K562 (cell line): ENCODE results near the gene SMARCA4. TPM values are rescaled to one million over a fixed set of nuclear protein-coding genes. Genes with fewer than 3 reads are reported as not detected.

Experiments used
- CHCHD3 ChIP-seq: fragments of 250-450 bp; sonication (Bioruptor Pico); IDR thresholded peaks from 2 replicates; pipeline ENCODE4 v2.1.2; 2022; ENCODE audit warnings: mild to moderate bottlenecking
- CUX1 ChIP-seq: fragments of 200-800 bp; sonication (Bioruptor generic); IDR thresholded peaks from 2 replicates; pipeline ENCODE4 v1.6.1; 2016; ENCODE audit warnings: missing genetic modification characterization, missing compliant biosample characterization
- DACH1 ChIP-seq: fragments of 450-650 bp; IDR thresholded peaks from 2 replicates; pipeline ENCODE4 v1.6.1; 2018; ENCODE audit not compliant: partially characterized antibody
- GTF2F1 ChIP-seq: IDR thresholded peaks from 2 replicates; pipeline ENCODE4 v1.6.1; 2011; ENCODE audit warnings: low read depth, low read length, improper control_type of control experiment
- HDAC8 ChIP-seq: fragments of 450-650 bp; IDR thresholded peaks from 2 replicates; pipeline ENCODE4 v1.6.1; 2016; ENCODE audit warnings: mild to moderate bottlenecking, missing genetic modification characterization, moderate library complexity, missing compliant biosample characterization
- JUNB ChIP-seq: fragments of 450-650 bp; formaldehyde crosslinking; conservative IDR thresholded peaks from 2 replicates; pipeline ENCODE4 v1.4.0; 2020; ENCODE audit warnings: mild to moderate bottlenecking
- KLF16 ChIP-seq: IDR thresholded peaks from 2 replicates; pipeline ENCODE4 v1.6.1; 2016; ENCODE audit warnings: antibody characterized with exemption
- MAFG ChIP-seq: fragments of 450-650 bp; conservative IDR thresholded peaks from 2 replicates; pipeline ENCODE4 v1.6.1; 2016; ENCODE audit warnings: missing genetic modification characterization, missing compliant biosample characterization
- MCM3 ChIP-seq: fragments of 450-650 bp; IDR thresholded peaks from 2 replicates; pipeline ENCODE4 v1.6.1; 2016
- PHF20 ChIP-seq: fragments of 450-650 bp; IDR thresholded peaks from 2 replicates; pipeline ENCODE4 v1.6.1; 2018; ENCODE audit not compliant: partially characterized antibody
- PRPF4 ChIP-seq: fragments of 200-400 bp; formaldehyde crosslinking; IDR thresholded peaks from one replicate; pipeline ENCODE4 v1.6.1; 2017; ENCODE audit warnings: low read length, low read depth, mild to moderate bottlenecking; ENCODE audit not compliant: insufficient read depth, poor library complexity, severe bottlenecking
- RBM22 ChIP-seq: fragments of 200-400 bp; formaldehyde crosslinking; IDR thresholded peaks from 2 replicates; pipeline ENCODE4 v1.6.1; 2018; ENCODE audit warnings: low read length, low read depth; ENCODE audit not compliant: poor library complexity, severe bottlenecking
- RFX5 ChIP-seq: IDR thresholded peaks from 2 replicates; pipeline ENCODE4 v1.6.1; 2011; ENCODE audit warnings: low read depth, mild to moderate bottlenecking, improper control_type of control experiment, low read length
- ZBTB1 ChIP-seq: sonication (generic); formaldehyde crosslinking; IDR thresholded peaks from 2 replicates; pipeline ENCODE4 v1.8.1; 2023; ENCODE audit warnings: missing genetic modification reagents, low read depth, mild to moderate bottlenecking, borderline replicate concordance
- ZC3H11A ChIP-seq: IDR thresholded peaks from 2 replicates; pipeline ENCODE4 v1.6.1; 2012; ENCODE audit warnings: low read depth, low read length, improper control_type of control experiment
- ZMIZ1 ChIP-seq, 2 experiments: fragments of 150-350 bp in 1 of 2; IDR thresholded peaks; 2 replicates each; pipeline ENCODE4 v1.6.1; 2012 to 2016; ENCODE audit warnings: low read depth in 2 of 2, low read length in 2 of 2, mild to moderate bottlenecking in 1 of 2, moderate library complexity in 1 of 2
- polyA plus RNA-seq, 8 experiments: library from polyadenylated mRNA; depleted of rRNA in 4 of 8; stranded (reverse) in 5 of 8; unstranded in 3 of 8; fragments of >200 nt; fragmentation: Nextera tagmentation in 2 of 8; fragmentation: Illumina TruSeq in 1 of 8; extraction: Ambion mirVana in 2 of 8; extraction: Trizol in 1 of 8; gene quantifications; 2 replicates each; pipeline versions ENCODE4 v1.2.1 to v1.2.3, GENCODE V29; 2011 to 2014; ENCODE audit warnings: inconsistent platforms in 1 of 8, missing spikeins in 1 of 8
- total RNA-seq, 7 experiments: library from RNA; depleted of rRNA in 6 of 7; stranded (reverse); fragments of >200 nt in 6 of 7; fragmentation: Illumina TruSeq in 2 of 7; extraction: Trizol in 2 of 7; gene quantifications; 2 replicates each; pipeline versions ENCODE4 v1.2.1 to v1.2.3, GENCODE V29; 2011 to 2021; ENCODE audit warnings: low replicate concordance in 1 of 7
- TF ChIP-seq, protein P1 (sequence below): sonication (generic); formaldehyde crosslinking; IDR thresholded peaks from 2 replicates; pipeline ENCODE4 v1.8.1; 2023; ENCODE audit warnings: mild to moderate bottlenecking, missing genetic modification reagents

The SMARCA4 gene
- total and polyA plus RNA-seq, 9 of the 15 experiments (the other 6 are each of a cell fraction or from before 2014, with no cell fraction given): 19.3 to 207 (median 52.1) TPM

DNA sequence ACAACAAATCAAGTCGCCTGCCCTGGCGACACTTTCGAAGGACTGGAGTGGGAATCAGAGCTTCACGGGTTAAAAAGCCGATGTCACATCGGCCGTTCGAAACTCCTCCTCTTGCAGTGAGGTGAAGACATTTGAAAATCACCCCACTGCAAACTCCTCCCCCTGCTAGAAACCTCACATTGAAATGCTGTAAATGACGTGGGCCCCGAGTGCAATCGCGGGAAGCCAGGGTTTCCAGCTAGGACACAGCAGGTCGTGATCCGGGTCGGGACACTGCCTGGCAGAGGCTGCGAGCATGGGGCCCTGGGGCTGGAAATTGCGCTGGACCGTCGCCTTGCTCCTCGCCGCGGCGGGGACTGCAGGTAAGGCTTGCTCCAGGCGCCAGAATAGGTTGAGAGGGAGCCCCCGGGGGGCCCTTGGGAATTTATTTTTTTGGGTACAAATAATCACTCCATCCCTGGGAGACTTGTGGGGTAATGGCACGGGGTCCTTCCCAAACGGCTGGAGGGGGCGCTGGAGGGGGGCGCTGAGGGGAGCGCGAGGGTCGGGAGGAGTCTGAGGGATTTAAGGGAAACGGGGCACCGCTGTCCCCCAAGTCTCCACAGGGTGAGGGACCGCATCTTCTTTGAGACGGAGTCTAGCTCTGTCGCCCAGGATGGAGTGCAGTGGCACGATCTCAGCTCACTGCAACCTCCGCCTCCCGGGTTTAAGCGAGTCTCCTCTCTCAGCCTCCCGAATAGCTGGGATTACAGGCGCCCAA is 128.6 kb downstream of the SMARCA4 start, which contains the start of gene LDLR (continued):
- TF ChIP-seq CUX1 (CRISPR knock-in tag): no peak
- no peak for TF ChIP-seq CHCHD3 (CRISPR knock-in tag)
- peak; percentile 42 for TF ChIP-seq RBM22
- TF ChIP-seq, protein P1, sequence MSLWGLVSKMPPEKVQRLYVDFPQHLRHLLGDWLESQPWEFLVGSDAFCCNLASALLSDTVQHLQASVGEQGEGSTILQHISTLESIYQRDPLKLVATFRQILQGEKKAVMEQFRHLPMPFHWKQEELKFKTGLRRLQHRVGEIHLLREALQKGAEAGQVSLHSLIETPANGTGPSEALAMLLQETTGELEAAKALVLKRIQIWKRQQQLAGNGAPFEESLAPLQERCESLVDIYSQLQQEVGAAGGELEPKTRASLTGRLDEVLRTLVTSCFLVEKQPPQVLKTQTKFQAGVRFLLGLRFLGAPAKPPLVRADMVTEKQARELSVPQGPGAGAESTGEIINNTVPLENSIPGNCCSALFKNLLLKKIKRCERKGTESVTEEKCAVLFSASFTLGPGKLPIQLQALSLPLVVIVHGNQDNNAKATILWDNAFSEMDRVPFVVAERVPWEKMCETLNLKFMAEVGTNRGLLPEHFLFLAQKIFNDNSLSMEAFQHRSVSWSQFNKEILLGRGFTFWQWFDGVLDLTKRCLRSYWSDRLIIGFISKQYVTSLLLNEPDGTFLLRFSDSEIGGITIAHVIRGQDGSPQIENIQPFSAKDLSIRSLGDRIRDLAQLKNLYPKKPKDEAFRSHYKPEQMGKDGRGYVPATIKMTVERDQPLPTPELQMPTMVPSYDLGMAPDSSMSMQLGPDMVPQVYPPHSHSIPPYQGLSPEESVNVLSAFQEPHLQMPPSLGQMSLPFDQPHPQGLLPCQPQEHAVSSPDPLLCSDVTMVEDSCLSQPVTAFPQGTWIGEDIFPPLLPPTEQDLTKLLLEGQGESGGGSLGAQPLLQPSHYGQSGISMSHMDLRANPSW (CRISPR knock-in tag): no peak
- no peak for TF ChIP-seq PHF20
- no peak for TF ChIP-seq HDAC8
- no peak for TF ChIP-seq RFX5
- TF ChIP-seq MCM3: no peak
- TF ChIP-seq PRPF4: peak; percentile 85
- TF ChIP-seq ZBTB1 (CRISPR knock-in tag): no peak
- TF ChIP-seq MAFG (tag): no peak
- TF ChIP-seq KLF16: no peak
- TF ChIP-seq JUNB (CRISPR knock-in tag): no peak
- no peak for TF ChIP-seq DACH1
- TF ChIP-seq ZC3H11A: no peak
- TF ChIP-seq GTF2F1: 0 out of 2 replicates have a peak, but pooled peaks have one; percentile 62
- peak in 1 of 2 experiments; percentile 11; a peak in 1 of 4 replicates for TF ChIP-seq ZMIZ1 (IDR thresholded peaks at IDR 0.05; ENCODE audit: low read depth in 2 of 2, low read length in 2 of 2)
